Purkinje cell (primary cell): ENCODE measurements around the gene PHF11. TPM values are rescaled to one million over a fixed set of nuclear protein-coding genes. Genes with fewer than 3 reads are reported as not detected.

Experiments used
- polyA plus RNA-seq: library from polyadenylated mRNA; unstranded; fragments of >200 nt; fragmentation: Nextera tagmentation; gene quantifications from 2 replicates; pipeline ENCODE4 v1.2.1, GENCODE V29; 2014

PHF11 gene
- 29.3 and 36.7 TPM in 2 replicates for polyA plus RNA-seq

DNA sequence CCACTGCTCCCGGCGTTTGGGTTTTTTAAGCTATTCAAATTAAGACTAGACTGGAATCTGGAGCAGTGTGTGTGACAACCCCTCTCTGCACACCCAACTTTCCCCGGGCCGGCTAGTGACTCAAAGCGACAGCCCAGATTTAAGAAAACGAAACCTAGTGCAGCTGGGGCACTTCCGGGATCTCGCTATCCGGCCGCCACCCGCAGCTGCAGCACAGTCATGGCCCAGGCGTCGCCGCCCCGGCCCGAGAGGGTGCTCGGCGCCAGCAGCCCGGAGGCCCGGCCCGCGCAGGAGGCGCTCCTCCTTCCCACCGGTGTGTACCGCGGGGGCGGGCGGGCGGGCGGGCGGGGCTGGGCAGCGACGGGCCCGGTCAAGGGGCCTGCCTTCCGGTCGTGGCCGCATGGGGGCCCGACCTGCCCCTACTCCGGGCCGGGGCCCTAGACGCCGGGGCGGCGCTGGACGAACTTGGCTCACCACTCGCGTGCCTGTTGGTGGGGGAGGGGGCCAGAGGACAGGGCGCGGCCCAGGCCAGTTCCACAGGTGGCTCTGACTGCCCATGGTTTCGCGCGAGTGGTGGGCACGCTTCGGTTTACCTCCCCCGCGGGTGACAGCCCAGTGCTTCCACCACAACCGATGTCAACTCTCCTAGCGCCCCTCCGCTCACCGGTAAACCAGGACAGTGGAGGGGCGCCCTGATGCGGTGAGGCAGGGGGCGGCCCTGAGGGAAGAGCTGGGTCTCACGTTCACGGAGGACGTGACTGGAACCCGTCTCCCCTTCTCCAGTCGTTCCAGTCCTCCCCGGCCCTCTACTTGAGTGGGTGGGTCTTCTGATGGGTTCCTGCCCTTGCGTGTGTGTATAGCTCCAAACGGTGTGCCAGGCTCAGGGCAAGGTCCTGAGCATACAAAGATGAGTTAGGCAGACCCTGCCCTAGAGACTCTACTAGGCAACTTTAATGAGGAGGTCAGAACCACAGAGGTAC, at the start of gene PHF11:
PHF11 (plus strand) TSS at position 171 of the 980 bp plus-strand sequence; CDS start at position 220, 49 bp downstream.

Other genes starting within 250 kb of the PHF11 start
- 70.3 and 84.0 TPM in 2 replicates for gene CDADC1, start 248.0 kb upstream of the PHF11 start, polyA plus RNA-seq
- gene CAB39L, start 51.9 kb upstream of the PHF11 start, polyA plus RNA-seq, result 12.7 and 19.3 TPM in 2 replicates
- 4.9 and 6.9 TPM in 2 replicates for gene SETDB2, start 51.7 kb upstream of the PHF11 start, polyA plus RNA-seq
- gene RCBTB1, start 89.6 kb downstream of the PHF11 start, polyA plus RNA-seq, result 26.9 and 28.2 TPM in 2 replicates
- gene ARL11, start 132.6 kb downstream of the PHF11 start, polyA plus RNA-seq, result not detected in 2 replicates
- 18.6 and 30.7 TPM in 2 replicates for gene EBPL, start 195.5 kb downstream of the PHF11 start, polyA plus RNA-seq